PC-3 (cell line): Measurements from ENCODE around the gene SFRP2.

Experiments used
- CTCF ChIP-seq: fragments of 300-600 bp; sonication (generic); conservative IDR thresholded peaks from 2 replicates; pipeline ENCODE4 v1.5.1; 2017; ENCODE audit warnings: antibody characterized with exemption, low read depth, mild to moderate bottlenecking, low read length
- EZH2phosphoT487 ChIP-seq: fragments of 300-600 bp; sonication (generic); IDR thresholded peaks from 2 replicates; pipeline ENCODE4 v1.6.1; 2018; ENCODE audit warnings: mild to moderate bottlenecking, antibody characterized with exemption, low read length, borderline replicate concordance

- no peak for TF ChIP-seq CTCF
- no peak for TF ChIP-seq EZH2phosphoT487
Measured at GRCh38 chr4:153766758-153767157, 22.1 kb downstream of the SFRP2 start.
